ENCODE data around the gene CABP5.

The CABP5 gene

DNA sequence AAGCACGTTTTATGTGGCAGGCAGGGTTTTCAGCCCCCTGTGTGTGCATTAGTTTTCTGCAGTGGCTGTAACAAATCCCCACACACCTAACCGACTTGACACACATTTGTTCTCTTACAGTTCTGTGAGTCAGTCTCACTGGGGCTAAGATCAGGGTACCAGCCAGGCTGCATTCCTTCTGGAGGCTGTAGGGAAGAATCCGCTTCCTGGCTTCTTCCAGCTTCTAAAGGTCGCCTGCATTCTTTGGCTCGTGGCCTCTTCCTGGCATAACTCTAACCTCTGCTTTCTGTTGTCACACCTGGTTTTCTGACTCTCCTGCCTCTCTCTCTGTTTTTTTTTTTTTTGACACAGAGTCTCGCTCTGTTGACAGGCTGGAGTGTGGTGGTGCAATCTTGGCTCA, 43.0 kb downstream of the CABP5 start:
- Mint-ChIP-seq H3K27ac (no peak overlapping the region), H3K9me3 (peaks cover 6% of the 10 kb centered on the region), H3K4me1 (no peaks in the 10 kb centered on the region), H3K4me3 (no peak overlapping the region), H3K36me3 (no peaks in the 10 kb centered on the region), H3K27me3 (peaks cover 33% of the 10 kb centered on the region)
- no peak for ATAC-seq

DNA sequence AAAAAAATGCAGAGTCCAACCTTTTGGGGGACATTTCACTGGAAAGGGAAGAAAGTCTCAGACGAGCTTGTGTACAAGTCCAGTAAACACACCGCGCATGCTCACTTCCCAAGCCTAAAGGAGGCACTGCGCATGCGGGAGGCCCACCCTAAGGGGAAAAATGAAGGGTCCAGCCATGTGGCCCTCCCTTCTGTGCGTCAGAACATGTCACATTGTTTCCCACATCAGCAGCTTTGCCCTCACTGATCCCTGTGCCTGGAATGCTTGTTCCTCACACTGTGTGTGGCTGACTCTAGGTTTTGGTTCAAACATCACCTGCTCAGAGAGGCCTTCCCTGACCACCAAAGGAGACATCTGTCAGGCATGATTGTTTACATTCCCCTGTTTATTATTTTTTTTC, 45.1 kb downstream of the CABP5 start:
- Mint-ChIP-seq H3K4me3 (no peak overlapping the region), H3K4me1 (no peaks in the 10 kb centered on the region), H3K36me3 (no peaks in the 10 kb centered on the region), H3K9me3 (peaks cover 6% of the 10 kb centered on the region), H3K27ac (no peak overlapping the region), H3K27me3 (peaks cover 32% of the 10 kb centered on the region)
- no peak for ATAC-seq

DNA sequence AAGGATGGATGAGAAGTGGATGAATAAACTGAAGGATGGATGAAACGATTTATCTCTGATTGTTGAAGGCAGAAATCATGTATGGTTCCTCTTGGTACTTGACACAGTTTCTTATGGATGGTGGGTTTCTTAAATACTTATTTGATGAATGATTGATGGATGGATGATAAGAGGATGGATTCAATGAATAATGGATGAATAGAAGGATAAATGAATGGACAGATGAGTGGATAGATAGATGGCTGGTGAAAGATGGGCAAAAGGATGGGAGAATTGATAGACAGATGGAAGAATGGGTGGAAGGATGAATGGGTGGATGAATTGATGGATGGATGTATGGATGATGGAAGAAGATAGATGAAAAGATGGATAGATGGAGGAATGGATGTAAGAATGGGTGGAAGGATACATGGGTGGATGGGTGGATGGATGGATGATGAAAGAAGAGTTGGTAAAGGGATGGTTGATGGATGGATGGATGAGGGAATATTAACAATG, 47.6 kb downstream of the CABP5 start:
- Mint-ChIP-seq H3K27me3 (peaks cover 38% of the 10 kb centered on the region), H3K36me3 (no peaks in the 10 kb centered on the region), H3K9me3 (peaks cover 6% of the 10 kb centered on the region), H3K27ac (no peak overlapping the region), H3K4me3 (no peak overlapping the region), H3K4me1 (no peaks in the 10 kb centered on the region)
- ATAC-seq: no peak

DNA sequence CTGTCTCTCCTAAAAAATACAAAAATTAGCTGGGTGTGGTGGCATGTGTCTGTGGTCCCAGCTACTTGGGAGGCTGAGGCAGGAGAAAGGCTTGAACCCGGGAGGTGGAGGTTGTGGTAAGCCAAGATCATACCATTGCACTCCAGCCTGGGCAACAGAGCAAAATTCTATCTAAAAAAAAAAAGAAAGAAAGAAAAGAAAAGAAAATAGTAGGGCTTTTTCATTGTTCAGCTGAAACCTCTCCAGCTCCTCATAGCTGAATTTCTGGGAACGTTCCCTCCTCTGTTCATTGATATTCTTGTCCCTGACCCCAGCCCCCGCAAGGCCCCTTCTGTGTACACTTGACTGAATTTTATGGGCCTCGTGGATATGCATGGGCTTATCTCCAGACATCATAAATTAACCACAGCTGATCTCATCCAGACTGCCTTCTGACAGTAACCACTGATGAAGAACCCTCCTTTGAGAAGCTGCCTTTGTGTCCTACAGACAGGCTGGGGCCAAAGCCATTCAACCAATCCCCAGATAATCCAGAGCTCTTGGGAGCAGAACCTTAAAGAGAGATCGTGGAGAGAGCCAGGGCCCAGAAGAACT, 49.6 kb downstream of the CABP5 start, which contains the start of gene ELSPBP1:
Gene ELSPBP1, plus strand, starts transcription at position 424 of the 594 bp plus-strand sequence. CDS start 14,036 bp downstream, outside the sequence.
- Mint-ChIP-seq H3K36me3 (no peaks in the 10 kb centered on the region), H3K9me3 (peaks cover 6% of the 10 kb centered on the region), H3K4me1 (no peaks in the 10 kb centered on the region), H3K27me3 (peaks cover 50% of the 10 kb centered on the region), H3K4me3 (no peak within 1 kb of the TSS), H3K27ac (no peak within 1 kb of the TSS)
- ATAC-seq: no peak

DNA sequence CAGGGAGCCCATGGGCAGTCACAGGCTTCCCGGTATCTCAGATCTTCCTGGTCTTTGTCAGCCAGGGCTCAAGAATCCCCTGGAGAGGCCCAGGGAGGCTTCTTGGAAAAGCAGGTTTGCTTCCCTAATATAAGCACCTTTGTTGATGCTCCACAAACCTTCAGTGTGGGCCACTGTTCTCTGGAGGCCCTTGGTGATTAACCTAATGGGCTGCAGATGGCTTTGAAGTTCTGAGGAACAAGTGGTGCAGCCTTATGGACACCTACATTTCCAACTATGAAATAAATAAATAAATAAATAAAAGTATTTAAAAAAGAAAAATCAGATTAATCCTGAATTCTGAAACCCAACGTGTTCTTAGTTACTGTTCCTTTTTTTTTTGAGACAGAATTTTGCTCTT, 51.8 kb downstream of the CABP5 start, which contains the start of gene BSPH1:
Gene BSPH1, minus strand, starts transcription at position 101 of the 400 bp plus-strand sequence. Its CDS starts 89 bp downstream, at position 12.
- H3K27ac Mint-ChIP-seq: no peak within 1 kb of the TSS
- no peak within 1 kb of the TSS for H3K4me3 Mint-ChIP-seq
- peaks cover 6% of the 10 kb centered on the region for H3K9me3 Mint-ChIP-seq
- H3K36me3 Mint-ChIP-seq: no peaks in the 10 kb centered on the region
- peaks cover 52% of the 10 kb centered on the region for H3K27me3 Mint-ChIP-seq
- ATAC-seq: no peak
- no peaks in the 10 kb centered on the region for H3K4me1 Mint-ChIP-seq

DNA sequence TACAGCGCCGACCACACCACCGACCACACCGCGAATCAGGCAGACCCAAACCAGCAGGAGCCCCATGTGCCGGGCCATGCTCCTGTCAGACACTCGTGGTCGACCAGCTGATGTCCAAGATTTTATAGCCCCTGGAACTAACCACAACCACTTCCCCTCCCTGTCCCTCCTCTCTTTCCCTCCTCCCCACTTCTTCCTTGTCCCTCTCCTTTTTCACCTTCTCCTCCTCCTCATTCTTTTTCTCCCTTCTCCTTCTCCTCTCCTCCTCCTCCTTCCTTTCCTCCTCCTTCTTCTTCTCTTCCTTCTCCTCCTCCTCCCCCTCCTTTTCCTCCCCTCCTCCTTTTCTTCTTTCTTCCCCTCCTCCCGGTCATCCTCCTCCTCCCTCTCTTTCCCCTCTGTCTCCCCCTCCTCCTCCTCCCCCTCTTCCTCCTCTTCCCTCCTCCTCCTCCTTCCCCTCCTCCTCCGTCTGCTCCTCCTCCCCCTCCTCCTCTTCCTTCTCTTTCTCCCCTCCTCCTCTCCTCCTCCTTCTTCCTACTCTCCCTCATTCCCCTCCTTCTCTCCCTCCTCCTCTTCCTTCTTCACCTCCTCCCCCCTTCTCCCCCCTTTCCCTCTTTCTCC, 52.6 kb downstream of the CABP5 start:
- H3K27me3 Mint-ChIP-seq: peaks cover 48% of the 10 kb centered on the region
- H3K4me3 Mint-ChIP-seq: no peak overlapping the region
- H3K36me3 Mint-ChIP-seq: no peaks in the 10 kb centered on the region
- no peak overlapping the region for H3K27ac Mint-ChIP-seq
- no peaks in the 10 kb centered on the region for H3K4me1 Mint-ChIP-seq
- peaks cover 4% of the 10 kb centered on the region for H3K9me3 Mint-ChIP-seq
- ATAC-seq: no peak
